ENCODE data around the gene LGR6. TPM values are rescaled to one million over a fixed set of nuclear protein-coding genes. Genes with fewer than 3 reads are reported as not detected.
"Not testable (repeated sequence)": the region's sequence is repeated elsewhere in the genome, so short reads cannot be mapped to it uniquely, and the experiment has no call there.

Gene LGR6
- total RNA-seq, 1 donor from 2014 or later = 0.35 TPM

DNA sequence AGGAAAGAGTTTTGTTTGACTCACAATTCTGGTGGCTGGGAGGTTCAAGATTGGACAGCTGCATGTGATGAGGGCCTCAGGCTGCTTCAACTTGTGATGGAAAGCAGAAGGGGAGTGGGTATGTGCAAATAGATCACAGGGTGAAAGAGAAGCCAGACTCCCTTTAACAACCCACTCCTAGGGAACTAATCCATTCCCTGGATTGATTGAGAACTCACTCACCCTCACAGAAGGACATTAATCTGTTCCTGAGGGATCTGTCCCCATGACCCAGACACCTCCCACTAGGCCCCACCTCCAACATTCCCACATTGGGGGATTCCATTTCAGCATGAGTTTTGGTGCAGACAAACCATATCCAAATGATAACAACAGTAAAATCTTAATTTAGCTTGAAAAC, 122.6 kb downstream of the LGR6 start:
- DNase-seq (ENCODE audit: low spot score) = no peak

DNA sequence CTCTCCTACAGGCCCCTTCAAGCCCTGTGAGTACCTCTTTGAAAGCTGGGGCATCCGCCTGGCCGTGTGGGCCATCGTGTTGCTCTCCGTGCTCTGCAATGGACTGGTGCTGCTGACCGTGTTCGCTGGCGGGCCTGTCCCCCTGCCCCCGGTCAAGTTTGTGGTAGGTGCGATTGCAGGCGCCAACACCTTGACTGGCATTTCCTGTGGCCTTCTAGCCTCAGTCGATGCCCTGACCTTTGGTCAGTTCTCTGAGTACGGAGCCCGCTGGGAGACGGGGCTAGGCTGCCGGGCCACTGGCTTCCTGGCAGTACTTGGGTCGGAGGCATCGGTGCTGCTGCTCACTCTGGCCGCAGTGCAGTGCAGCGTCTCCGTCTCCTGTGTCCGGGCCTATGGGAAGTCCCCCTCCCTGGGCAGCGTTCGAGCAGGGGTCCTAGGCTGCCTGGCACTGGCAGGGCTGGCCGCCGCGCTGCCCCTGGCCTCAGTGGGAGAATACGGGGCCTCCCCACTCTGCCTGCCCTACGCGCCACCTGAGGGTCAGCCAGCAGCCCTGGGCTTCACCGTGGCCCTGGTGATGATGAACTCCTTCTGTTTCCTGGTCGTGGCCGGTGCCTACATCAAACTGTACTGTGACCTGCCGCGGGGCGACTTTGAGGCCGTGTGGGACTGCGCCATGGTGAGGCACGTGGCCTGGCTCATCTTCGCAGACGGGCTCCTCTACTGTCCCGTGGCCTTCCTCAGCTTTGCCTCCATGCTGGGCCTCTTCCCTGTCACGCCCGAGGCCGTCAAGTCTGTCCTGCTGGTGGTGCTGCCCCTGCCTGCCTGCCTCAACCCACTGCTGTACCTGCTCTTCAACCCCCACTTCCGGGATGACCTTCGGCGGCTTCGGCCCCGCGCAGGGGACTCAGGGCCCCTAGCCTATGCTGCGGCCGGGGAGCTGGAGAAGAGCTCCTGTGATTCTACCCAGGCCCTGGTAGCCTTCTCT, 124.6 kb downstream of the LGR6 start:
- DNase-seq (ENCODE audit: low spot score) = no peak

DNA sequence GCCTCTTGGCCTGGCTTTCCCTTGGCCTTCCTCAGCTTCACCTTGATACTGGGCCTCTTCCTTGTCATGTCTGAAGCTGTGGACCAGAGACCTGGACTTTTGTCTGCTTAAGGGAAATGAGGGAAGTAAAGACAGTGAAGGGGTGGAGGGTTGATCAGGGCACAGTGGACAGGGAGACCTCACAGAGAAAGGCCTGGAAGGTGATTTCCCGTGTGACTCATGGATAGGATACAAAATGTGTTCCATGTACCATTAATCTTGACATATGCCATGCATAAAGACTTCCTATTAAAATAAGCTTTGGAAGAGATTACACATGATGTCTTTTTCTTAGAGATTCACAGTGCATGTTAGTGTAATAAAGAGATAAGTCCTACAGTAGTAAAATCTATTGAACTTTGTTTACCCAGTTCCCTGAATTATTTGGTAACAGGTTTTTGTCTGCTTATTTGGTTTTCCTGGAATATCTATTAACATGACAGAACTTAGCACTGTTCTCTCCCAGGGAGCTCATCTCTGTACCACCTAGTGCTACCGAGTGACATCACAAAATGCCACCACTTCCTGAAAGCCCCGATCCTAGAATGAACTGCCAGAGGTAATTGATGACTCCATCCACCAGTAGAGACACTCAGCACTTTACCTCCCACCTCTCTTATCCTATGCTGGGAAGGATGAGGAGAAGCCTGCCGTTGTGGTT, 125.9 kb downstream of the LGR6 start:
- DNase-seq (ENCODE audit: low spot score) = no peak

DNA sequence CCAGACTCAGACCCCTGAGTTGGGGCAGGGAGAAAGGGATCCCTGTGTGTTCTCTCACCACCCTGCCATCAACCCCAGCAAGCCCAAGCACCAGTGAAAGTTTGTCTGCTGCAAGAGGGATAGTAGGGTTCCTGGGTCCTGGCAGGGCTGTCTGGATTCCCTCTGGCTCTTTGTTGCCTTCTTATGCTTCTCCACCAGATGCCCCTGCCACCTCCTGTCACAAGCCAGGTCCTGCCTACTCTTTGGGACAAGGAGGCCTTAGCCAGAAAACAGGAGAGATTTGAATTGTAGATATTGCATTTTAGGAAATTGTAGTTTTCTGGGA, 126.4 kb downstream of the LGR6 start:
- no peak for DNase-seq (ENCODE audit: low spot score)

DNA sequence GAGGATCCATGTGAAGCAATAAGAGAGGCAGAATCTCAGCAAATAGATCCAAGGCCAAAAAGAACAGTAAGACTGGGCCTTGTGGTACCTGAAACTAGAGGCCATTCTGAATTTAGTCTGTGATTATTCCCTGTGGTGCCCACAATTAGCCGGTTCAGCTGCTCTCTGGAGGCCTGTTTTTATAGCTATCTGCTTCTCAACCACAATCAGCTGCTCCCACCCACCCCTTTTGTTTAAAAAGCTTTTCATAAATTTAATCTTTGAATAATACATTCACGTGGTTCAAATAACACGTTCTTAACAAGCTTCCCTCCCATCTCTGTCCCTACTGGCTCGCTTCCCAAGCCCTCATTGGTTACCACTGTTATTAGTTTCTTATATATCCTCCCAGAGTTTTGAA, 130.1 kb downstream of the LGR6 start:
- DNase-seq (ENCODE audit: low spot score) = no peak

DNA sequence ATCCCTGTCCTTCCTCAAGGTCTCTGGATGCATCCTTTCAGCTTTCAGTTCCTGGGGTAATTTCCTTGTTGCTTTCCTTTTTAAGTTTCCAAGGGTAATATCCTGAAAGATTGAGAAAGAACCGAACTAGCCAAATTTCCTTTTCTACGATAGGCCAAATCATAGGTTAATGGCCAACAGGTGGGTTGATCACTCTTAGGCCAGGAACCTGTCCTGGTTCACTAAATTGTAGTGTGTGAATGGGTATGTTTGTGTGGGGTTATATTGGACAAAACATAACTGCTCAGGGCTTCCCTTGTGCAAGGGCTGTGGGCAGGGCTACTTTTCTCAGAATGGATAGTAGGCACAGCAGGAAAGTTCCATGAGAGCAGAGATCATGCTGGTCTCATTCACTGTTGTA, 131.0 kb downstream of the LGR6 start:
- no peak for DNase-seq (ENCODE audit: low spot score)

DNA sequence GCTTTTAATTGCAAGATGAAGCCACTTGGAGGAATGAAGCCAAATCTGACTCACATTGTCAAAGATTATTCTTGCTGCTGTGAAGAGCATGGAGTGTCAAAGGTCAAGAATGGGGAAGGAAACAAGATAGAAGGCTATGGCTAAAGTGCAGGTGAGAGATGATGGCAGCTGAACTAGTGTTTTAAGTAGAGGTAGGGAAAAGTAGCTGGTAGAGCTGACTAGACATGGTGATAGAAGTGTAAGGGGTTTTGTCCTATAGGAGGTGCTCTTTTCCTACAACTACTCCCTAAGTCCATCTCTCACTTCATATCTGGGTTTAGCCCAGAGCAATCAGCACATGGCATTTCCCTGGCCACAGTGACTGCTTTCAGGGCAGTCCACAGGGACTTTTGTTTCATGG, 136.3 kb downstream of the LGR6 start:
- DNase-seq (ENCODE audit: low spot score) = no peak

DNA sequence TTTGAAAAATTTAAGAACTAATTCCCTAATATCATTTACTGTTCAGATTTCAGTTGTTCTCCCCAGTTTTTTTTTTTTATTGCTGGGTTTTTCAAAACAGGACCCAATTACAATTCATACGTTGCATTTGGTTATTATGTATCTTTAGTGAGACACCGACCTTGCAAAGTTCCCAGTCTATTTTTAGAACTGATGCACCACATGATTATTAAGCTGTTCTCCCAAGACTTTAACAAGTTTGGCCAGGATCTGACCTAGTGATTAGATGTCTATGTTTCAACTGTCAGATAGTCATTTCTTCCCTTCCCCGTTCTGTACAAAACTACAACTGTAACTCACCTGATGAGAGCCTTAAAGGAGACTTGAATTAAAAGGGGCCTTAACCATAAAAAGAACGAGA, 140.3 kb downstream of the LGR6 start:
- DNase-seq (ENCODE audit: low spot score) = no peak

DNA sequence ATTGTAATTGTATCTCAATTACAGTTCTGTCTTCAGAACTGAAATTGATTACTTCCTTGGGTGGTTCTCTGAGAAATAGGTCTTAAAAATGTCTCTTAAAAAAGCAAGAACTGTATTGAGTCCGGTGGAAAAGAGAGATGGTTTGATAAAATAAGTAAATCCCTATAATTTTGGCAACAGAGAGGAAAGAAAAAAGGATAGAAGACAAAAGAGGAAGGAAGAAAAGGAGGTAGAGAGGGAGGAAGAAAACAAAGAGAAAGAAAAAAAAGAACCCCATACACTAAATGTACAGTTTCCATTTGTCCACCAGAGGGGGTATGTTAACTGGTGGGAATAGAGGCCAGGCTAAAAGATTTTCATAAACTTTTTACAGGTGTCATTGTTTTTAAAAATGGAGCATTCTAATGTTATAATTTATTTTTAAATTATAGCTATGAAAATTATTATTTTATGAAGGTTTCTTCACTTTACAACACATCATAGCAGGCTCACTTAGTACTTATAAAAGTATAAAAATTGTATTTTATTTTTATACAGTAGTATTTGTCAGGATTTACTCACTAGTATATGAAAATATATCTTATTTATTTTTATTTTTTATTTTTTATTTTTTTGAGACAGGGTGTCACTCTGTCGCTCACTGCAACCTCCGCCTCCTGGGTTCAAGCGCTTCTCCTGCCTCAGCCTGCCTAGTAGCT, 150.2 kb downstream of the LGR6 start:
- DNase-seq (ENCODE audit: low spot score) = no peak

DNA sequence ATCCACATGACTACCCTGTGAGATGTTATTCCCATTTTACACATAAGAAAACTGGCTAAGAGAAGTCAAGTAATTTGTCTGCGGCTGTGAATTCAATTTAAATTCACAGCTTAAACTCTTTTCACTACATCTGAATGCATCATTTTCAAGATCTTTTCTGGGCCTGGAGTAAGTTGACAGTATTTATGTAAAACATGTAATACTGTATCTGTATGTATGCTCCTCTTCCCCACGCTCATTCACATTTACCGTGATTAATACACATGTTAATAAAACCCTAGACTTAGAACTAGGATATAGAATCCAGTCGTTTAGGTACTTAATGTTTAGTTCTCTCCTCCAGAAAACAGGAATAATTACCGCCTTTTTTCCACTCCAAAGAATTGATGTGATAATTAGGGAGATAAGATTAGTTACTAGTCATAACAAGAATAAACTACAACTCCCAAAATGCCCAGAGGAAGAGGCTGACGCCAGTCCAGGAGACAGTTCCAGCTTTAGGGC, 154.5 kb downstream of the LGR6 start:
- no peak for DNase-seq (ENCODE audit: low spot score)

DNA sequence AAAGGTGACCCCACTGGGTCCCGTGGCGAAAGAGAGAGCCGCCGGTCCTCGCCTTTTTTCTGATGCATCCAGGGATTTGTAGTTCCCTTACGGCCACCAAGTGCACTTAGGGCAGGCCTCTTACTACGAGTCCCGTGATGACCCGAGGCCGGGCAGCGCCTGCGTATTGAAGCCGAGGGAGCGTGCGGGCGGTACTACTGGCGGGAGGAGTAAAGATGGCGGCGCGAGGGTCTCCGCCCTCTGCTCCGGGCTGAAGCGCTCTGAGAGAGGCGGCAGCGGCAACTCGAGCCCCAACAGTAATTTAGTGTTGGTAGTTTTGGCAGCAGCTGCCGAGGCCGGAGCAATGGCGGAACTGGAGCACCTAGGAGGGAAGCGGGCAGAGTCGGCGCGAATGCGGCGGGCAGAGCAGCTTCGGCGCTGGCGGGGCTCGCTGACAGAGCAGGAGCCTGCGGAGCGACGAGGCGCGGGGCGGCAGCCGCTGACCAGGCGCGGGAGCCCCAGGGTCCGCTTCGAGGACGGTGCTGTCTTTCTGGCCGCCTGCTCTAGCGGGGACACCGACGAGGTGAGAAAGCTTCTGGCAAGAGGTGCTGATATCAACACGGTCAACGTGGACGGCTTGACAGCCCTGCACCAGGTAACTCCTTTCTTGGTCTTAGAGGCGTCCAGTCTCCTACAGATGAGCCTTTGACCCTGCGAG, 155.1 kb downstream of the LGR6 start, which contains the start of gene PPP1R12B:
Gene PPP1R12B (plus strand): TSS at position 191 of the 697 bp plus-strand sequence. CDS start 153 bp downstream, at position 344.
- DNase-seq (ENCODE audit: low spot score) = peak; percentile 97

DNA sequence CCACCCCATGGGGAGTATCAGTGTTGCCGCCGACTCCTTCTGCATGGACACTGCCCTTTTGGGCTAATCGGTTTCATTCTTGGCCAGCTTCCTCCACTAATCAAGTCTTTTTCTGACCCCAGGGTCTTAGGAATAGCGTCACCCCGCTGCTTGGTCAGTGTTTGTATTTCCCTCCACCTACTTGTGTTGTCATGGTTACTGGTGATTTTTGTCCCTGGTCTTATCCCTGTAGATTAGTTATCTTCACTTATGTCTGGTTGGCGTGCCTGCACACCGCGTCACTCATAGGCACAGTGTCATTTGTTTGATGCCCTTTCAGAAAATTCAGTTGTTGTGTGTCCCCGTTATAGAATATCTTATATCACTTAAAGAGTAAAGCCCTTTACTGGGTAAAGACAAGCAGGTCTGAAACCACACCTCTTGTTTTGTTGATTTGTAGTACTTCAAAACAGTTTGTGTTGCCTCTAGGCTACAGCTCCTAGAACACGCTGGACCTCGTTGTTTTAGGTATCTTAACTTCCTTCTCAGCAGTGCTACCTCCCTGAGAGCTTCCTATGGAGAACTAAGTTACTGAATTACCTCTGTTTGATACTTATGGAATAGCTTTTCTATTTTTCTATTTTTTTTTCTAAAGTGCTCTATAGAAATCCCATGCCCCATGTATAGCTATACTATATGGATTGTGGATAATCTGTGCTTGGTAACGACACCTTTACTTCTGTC, 155.8 kb downstream of the LGR6 start:
- DNase-seq (ENCODE audit: low spot score) = no peak

DNA sequence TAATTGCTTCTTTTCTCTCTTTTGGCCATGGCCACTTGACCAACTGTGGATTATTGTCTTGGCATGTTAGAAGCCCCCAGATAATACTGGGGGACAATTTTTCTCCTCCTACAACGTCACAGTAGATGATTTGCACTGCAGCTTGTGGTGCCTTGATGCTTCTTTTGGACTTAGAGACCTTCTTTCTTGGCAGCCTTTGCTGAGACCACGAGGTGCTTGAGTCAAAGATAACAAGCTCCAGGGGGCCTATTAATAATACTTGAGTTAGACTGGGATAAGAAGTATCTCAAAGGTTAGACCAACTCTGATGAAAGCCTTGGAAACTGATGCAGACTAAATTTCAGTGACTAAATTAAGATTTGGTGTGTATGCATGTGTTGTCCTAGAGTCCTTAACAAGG, 158.1 kb downstream of the LGR6 start:
- DNase-seq (ENCODE audit: low spot score) = no peak

DNA sequence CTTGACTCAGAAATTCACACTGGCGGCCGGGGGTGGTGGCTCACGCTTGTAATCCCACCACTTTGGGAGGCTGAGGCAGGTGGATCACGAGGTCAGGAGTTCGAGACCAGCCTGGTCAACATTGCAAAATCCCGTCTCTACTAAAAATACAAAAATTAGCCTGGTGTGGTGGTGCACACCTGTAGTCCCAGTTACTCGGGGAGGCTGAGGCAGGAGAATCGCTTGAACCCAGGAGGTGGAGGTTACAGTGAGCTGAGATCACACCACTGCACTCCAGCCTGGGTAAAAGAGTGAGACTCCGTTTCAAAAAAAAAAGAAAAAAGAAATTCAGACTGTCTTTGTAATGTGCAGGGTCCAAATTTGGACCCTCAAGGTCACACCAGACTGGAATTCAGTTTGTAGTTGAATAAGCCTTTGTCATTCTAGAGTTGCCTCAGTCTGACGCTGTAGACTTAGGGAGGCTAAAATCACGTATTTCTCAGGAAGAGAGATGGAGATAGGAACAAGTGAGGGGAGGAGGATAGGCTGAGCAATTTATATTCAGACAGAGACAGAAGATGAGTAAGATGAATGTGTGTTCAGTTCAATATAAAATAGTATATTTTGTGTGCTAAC, 159.1 kb downstream of the LGR6 start:
- not testable (repeated sequence) for DNase-seq (ENCODE audit: low spot score)

DNA sequence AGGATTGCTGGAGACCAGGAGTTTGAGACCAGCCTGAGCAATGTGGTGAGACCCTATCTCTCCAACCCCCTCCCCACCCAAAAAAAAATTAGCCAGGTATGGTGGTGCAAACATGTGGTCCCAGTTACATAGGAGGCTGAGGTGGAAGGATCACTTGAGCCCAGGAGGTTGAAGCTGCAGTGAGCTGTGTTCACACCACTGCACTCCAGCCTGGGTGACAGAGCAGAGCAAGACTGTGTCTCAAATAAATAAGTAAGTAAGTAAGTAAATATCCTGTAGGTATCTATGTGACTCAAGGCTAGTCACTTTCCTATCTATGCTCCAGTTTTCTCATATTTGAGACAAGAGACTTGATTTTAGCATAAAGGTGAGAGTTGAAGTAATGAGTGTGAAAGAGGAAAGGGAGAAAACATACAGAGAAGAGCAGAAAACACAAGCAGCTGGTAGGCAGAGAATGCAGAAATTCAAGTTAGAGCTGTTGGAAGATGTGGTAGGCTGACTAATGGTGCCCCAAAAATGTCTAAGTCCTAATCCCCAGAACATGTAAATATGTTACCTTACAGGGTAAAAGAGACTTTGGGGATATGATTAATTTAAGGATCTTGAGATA, 162.4 kb downstream of the LGR6 start:
- DNase-seq (ENCODE audit: low spot score) = no peak

DNA sequence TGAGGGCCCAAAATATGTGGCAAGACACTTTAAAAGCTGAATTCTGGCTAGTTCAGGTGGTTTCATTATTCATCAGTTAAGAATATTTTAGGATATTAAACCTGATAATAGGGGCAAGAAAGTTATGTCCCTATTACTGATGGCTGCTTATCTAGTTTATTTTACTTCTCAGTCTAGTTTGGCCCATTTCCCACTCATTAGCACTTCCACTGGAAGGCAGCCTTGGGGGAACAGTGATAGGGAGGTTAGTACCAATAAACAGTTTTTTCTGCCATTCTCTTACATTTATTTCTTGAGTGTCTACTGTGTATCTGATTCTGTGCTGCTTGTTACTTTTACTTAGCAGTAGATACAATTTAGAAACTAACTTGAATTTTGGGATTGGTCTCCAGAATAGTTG, 163.9 kb downstream of the LGR6 start:
- DNase-seq (ENCODE audit: low spot score) = no peak

DNA sequence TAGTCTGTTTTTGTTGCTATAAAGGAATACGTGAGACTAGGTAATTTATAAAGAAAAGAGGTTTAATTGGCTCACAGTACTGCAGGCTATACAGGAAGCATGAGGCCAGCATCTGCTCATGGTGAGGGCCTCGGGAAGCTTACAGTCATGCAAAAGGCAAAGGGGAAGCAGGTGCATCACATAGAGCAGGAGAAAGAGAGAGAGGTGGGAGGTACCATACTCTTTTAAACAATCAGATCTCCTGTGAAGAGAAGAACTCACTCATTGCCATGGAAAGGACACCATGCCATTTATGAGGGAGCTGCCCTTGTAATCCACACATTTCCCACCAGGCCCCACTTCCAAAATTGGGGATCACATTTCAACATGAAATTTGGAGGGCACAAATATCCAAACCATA, 167.6 kb downstream of the LGR6 start:
- DNase-seq (ENCODE audit: low spot score) = no peak

DNA sequence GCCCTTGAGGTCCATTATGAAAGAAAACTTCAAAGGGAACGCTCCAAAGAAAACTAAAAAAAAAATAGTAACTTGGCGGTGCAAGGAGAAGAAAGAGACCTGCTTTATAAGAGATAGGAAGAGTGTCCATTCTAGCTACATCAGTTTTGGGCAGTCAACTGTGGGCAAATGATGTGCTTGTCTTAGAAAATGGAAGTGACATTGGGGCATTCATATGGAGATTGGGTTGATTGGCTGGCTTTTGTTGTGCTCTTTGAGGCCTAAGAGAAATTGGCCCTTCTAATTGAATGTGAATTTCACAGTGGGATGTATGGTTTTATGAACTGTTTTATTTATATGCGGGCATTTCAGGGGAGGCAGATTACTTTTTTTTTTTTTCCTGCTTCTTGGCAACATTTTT, 168.1 kb downstream of the LGR6 start:
- no peak for DNase-seq (ENCODE audit: low spot score)

DNA sequence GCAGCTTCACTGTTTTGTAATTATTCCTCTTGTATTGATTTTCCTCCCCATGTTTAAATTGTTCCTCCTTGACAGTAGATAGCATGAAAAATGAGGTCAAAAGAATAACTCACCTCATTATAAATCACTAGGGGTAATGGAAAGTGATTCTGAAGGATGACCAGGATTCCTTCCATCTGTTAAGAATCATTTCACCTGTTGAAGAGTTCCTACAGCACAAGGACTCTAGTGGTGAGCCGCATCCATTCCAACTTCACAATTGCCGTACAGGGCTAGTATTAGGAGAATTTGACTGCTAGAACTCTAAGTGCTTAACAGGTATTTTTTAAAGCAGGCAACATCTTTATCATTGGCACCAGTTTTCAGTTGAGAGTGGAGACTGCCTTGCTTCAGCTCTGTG, 168.6 kb downstream of the LGR6 start:
- no peak for DNase-seq (ENCODE audit: low spot score)

All from mesenteric fat pad (tissue), 1 donor.